GM18498 (cell line): ENCODE results near the gene LRP1B.

Source experiments
- ATAC-seq: cut with Tn5 transposase; IDR thresholded peaks from one replicate; pipeline ENCODE4 v1.9.1; 2021; ENCODE audit warnings: mild to moderate bottlenecking, moderate library complexity; ENCODE audit not compliant: unreplicated experiment

LRP1B gene

DNA sequence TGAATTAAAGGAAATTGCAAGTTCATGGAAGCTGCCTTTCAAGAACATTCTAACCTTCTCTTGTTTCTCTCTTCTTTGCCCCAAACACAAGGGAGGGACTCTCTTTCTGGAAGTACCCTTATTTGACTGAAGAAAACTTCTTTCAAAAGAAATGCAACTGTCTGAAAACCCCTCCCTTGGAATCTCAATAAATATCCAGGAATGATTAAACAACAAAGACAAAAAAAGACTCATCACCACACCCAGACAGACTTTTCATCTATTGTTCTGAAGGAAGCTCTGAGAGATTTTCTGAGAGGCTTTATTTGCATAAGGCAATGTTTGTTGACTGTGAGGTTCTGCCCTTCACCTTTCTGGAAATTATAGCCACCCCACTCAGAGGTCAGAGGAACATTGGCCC, 1260.9 kb downstream of the LRP1B start:
- ATAC-seq: no peak

DNA sequence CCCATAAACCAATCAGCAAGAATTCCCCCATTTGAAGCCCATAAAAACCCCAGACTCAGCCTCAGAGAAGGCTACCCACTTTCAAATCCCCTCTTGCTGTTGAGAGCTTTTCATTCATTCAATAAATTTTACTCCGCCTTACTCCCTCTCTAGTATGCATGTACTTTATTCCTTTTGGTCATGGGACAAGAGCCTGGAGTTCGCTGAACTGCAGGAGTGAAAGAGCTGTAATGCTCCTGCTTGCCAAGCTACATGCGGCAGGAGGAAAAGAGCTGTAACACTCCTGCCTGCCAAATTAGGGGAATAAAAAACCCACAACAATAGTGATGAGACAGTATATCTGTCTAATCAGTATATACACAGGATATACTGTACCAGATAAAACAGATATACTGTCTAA, 1261.7 kb downstream of the LRP1B start:
- ATAC-seq: no peak

DNA sequence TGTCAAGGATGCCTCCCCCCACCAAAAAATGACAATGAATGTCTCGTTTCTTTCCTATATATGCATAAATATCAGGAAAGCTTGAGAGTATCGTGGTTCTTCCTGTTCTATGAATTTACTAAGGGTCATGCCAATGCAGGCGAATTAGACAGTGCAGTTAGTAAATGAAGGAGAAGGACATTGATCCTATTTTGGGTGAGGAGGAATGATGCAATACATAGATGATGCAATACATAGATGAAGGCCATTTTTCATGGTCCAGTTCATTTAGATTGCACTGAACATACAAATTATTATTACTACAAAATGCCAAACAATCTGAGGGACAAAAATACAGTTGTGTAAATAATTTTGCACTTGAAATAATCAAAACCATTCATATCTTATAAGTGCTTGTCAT, 1265.0 kb downstream of the LRP1B start:
- ATAC-seq: no peak

DNA sequence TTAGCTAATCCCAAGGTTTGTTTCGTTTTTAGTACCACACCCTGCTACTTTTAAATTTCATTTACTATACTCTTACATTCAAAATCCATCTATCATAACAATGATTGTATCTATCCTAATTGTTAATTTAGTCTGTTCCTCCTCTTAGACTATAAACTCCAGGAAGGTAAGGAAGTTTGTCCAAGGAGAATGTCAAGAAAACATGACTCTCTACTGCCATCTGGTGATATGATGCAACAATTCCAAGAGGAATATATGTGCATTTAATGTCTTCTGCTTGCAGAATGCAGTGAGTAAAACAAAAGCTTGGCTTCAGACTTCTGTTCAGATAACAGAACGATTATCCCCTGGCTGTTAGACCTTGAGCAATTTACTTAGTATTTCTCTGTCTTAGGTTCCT, 1267.1 kb downstream of the LRP1B start:
- peak; percentile 58 for ATAC-seq

DNA sequence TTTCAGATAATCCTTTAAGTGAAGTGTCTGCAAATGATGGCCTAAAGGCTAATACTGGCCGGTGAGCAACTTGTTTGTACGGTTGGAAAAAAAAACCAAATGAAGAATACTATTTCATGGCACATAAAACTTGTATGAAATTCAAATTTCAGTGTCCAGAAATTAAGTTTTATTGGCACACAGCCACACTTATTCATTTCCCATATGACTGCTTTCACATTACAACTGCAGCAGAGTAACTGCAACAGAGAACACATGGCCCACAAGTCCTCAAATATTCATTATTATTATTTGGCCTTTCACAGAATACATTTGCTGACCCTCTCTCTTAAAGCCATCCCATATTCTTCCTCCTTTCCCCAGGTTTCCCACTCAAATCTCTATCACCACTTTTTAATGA, 1268.6 kb downstream of the LRP1B start:
- ATAC-seq: no peak

DNA sequence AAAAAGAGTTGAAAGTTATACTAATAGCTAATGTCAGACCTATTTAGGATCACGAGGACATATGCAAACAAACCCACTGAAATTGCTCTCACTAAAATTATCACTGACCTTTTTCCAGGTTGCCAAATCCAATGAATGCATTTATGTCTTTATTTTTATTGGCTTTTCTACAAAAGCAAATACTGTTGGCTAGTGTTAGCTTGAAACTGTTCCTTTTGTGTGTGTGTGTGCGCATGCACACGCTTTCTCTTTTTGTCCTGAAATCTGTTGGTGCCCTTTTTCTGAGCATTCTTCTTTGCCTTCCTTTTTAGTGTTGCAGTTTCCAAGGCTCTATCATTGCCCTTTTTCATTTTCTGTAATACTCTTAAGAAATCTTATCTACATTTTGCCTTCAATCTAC, 1269.2 kb downstream of the LRP1B start:
- no peak for ATAC-seq

DNA sequence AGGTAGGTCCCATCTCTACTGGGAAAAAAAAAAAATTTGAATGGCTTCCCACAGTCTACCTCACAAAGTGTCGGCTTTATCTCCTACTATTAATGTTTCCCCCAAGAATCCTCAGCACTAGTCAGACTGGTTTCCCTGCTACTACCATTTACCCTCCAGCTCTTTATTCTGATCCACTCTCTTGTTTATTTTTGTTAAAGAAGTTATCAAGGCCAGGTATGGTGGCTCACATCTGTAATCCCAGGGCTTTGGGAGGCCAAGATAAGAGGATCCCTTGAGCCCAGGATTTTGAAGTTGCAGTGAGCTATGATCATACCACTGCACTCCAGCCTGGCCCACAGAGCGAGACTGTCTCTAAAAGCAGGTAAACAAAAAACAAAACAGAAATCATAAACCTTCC, 1275.3 kb downstream of the LRP1B start:
- ATAC-seq: no peak

DNA sequence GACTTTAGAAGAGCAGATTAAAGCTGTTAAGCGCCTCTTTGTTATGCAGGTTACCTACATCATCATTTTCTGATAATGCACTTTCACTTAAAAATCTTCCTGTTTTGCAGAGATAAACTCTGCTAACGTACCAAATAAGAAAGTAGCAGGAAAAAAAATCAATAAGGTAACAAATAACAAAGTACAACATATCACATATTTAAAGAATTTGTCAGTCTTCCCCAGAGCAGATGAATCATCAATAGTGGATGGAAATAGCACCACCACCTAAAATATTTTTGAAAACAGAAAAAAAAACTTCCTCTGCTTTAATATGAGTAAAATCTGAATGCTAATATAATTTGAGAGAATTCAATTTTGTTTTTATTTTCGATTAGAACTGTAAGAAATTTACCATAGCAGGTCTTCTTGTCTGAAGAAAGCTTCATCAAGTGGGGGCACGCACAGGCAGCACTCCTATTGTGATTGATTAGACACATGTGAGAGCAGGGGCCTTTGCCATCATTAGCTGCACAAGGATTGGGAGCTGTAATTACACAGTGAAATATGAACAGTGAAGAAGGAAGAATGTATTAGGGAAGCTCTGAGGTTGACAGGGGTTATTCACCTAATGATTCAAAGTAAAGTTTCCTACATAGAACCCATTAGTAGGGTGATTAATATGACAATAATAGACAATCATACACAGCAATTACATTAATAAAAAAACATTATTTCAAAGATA, 1279.4 kb downstream of the LRP1B start:
- ATAC-seq: no peak

DNA sequence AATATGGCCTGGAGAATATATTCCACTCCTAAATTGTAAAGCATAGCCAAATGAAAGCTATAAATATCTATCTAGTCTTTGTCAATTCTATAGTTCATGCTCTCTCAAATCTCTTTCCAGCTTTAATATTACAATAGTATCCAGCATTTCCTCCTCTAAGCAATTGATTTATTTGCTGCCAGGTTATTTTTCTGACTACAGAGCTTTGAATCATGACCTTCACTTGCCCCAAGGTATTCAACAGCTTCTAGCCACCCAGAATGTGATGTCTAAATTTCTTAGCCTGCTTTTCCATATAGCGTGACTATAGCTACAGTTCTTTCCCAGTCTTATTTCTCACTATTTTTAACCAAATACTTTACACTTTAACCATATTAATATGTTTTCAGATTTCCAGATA, 1287.6 kb downstream of the LRP1B start:
- ATAC-seq: no peak

DNA sequence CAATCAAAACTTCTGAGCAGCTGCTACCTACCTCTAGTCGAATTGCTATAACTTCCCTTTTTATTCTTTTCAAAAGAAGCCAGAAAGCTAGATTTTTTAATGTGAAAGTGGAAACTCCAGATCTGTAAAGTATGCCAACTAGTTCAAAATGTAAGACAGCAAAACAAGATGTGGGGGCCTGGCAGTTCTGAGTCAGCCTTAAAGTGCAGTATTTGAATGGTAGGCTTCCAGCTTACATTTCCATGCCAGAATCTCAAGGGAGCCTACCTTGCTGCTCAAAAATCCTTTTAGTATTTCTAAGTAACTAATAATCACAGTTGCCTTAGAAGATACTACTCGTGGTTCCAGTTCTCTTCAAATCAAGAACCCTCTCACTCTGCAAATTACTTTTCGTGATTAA, 1288.7 kb downstream of the LRP1B start:
- ATAC-seq: no peak

DNA sequence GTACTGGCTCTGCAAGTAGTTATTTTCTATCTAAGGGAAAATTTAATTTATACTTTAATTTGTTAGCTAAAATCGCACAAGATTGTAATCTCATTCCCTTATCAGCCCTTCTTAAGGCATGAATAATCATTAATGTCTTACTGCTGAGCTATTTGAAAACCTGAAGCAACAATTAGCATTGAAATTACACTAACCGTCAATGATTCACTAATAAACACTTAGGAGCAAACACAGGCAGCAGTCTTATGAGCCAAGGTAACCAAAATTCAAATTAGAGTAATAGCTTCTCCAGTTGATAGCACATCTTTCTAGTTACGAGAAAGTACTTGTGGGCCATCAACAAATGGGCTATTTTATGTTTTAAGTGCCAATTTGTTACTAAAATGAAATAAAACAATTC, 1289.7 kb downstream of the LRP1B start:
- no peak for ATAC-seq

DNA sequence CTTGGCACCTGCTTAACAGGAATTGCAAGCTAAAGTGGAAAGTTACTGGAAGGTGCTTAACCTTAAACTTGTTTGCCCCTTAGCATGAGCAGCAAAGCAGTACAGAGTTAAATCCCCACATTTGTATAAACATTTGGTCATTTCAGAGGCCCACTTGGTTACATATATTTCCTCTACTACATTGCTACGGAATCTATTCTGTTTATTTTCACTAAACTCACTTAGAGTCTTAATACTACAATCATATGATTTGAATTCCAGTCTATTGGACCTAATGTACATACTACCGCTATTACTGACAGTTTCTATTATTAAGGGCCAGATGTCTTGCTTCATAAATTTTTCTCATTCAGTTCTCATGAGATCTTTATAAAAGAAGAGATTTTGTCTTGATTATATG, 1294.0 kb downstream of the LRP1B start:
- ATAC-seq: no peak

DNA sequence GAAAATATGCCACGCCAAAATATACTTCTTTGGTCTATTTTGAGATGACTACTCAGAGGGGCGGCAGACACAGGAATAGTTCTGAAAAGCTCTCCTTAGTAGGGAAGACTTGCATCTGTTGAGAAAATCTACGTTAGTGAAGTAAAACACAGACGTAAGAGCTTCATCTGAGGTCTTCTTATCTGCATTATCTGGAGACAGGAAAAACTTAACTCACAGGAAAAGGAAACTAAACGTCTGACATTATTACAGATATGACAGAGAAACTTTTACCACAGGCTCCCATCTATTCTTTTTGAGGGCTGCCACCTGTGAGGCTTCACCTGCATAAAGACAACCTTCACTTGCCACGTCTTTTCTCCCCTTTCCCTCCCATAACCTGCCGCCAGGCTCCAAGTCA, 1295.7 kb downstream of the LRP1B start:
- no peak for ATAC-seq

DNA sequence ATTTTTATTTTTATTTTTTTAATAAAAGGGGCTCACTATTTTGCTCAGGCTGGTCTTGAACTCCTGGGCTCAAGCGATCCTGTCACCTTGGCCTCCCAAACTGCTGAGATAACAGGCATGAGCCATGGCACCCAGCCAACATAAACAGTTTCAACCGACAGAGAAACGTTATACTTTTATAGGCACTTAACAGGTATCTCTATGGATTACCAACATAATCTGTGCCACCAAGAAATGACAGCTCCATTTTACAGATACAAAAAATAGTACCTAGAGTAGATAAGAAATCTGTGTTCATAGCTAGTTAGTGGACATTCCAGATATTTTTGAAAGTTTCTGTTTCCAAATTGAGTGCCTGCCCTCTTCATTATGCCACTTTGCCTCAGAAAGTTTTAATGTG, 1316.7 kb downstream of the LRP1B start:
- no peak for ATAC-seq

DNA sequence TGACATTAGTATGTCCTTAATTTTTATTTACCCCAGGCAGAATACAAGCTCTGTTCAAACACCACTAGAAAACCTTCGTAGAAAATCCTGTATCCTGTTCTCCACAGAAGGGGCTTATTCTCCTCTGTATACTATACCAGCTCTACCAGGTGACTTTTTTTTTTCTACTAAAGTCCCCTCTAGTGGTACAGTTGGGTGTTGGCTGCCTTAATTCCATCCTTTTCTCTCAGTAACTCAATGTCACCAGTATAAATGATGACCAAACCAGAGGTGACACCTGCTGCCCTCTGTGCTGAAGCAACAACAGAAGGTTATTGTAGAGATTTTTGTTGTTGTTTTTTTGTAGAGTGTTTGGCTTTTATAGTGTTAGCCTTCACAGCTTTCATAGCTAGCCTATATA, 1322.0 kb downstream of the LRP1B start:
- ATAC-seq: peak; percentile 44

DNA sequence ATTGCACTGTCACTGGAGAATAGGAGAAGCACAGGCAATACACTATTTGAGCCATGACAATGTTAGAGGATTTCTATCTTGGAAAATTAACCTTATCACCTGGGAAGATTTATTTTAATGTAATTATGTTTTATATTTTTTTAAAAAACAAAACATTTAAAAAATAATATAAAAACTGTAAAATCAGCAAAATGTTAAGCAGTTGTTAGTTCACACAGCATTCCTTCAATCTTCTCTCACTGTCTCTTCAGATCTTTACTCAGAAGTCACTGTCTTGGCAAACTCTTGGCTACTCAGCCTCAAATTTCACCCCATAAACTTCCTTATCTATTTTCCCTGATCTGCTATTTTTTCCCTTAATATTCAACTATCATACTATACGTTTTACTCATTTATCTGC, 1322.6 kb downstream of the LRP1B start:
- ATAC-seq: no peak

DNA sequence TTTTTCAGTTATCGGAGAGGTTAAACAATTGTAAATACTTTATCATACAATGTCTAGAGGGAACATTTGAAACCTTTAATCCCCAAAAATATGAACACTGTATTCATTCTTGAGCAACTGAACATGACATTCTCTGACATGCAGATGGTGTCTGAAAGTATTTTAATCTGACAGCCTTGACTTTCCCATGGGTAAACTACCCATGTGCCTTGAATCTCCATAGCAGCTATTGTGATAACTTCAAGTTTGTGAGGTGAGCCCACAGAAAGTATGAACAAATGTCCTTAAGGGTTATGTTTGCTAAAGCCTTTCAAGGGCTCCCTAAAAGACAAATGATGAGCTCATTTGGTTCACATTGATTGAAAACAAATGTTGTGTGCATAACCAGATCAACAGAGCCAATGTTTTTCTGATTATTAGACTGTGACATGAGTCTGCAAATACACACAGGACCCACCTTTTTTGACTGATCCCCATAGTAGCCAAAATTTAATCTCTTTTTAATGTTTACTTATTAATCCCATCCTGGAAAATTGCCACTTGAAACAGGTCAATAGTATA, 1326.0 kb downstream of the LRP1B start:
- ATAC-seq: no peak

DNA sequence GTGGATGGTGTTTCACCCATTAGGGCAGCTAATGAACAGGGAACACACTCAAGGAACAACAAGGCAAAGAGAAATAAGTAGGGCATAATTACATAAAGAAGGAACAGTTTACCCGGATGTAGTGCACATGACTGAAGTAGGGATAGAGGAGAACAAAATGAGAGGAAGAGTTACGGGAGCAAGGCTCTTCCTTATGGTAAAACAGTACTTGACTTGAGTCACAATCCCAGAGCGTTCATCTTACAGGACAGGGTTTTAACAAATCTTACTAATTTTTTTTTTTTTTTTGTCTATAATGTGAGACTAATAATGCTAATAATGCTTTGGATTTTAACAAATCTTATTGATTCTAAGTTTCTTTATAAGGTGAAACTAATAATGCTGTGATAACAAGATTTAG, 1329.5 kb downstream of the LRP1B start:
- no peak for ATAC-seq

DNA sequence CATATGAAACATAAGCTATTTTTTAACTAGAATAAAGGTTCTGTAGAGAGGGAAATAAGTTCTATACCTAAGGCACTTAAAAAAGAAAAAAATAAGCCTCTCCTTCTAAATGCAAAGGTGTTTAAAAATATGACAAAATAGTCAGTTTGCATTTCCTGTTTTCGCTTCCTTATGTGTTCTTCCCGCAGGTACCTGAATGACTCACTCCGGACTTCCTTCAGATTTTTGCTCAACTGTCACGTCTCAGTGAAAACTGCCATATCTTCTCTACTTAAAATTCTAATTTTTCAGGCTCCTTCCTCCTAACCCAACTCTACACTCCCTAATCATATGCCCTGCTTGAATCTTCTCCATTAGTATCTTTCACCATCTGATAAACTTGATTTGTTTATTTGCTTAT, 1333.1 kb downstream of the LRP1B start:
- peak; percentile 78 for ATAC-seq

DNA sequence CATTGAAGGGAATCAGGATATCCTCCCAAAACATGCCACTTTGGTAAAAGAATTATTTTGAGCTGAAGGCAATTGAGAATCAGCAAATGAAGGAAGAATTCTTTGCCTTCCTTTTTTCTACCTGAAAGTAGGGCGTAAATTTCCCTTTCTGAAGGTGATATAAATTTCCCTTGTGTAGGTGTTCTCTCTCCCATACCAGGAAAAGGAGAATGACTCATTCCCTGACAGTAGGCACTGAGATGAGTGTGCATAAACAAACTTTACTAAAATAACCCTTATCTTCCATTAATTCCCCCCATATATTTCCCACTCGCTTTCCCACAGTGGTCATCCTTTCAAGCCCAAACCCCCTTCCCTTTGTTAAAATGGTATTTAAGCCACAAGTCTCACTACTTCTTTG, 1339.0 kb downstream of the LRP1B start:
- ATAC-seq: no peak

DNA sequence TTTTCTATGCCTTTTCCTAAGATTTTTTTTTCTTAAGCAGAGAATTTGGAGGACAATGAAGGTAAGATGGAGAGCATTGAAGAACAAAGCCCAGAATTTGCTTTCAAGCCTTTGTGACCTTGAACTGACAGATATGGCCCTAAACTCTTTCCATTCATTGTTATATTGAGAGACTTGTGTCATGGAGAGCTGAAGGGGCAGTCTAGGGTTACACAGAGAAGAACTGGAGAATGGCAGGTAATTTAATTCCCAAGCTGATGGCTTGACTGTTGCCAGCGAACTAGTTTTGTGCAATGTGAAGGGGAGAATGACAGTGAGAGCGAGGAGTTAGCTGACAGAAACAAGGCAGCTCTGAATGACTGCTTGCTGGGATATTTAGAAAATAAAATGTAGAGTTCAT, 1344.2 kb downstream of the LRP1B start:
- no peak for ATAC-seq

DNA sequence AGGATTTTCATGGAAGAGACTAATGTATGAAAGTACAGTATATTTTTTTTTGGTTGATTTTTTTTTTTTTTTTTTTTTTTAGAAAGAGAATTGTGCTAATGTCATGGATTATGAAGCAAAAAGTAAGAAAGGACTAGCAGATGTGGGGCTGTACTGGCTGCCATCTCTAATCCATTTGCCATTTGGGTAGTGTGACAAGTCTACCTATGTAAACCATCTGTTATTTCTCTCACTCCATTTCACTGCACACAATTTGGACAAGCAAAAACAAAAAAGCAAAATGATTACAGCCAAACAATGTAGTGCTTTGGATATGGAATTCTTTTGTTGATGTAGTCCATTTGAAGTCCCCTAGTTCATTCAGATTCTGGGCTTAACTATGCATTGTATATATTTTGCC, 1355.4 kb downstream of the LRP1B start:
- no peak for ATAC-seq

DNA sequence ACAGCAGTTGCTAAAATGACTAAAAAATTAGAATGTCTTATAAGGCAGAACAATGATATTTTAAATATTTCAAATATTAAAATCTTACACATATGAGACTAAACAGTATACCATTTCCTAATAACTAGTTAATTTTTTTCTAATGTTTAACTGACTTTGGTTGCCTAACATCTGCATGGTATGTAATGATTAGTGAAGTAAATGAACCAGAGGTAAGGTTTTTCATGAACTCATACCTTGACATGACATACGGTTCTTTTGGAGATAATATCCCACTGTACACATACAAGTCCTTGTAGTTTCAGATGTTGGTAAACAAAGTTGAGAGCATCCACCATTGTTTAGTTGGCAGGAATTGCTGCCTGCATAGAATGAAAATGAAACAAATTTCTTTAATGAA, 1360.2 kb downstream of the LRP1B start:
- no peak for ATAC-seq
